Measurements from ENCODE around the gene CX3CR1.

GRCh38 chr3:39315420-39315819, 35.6 kb upstream of the CX3CR1 start:
- TF ChIP-seq SP1 (IDR thresholded peaks at IDR 0.05): no peak
- TF ChIP-seq, protein P1, sequence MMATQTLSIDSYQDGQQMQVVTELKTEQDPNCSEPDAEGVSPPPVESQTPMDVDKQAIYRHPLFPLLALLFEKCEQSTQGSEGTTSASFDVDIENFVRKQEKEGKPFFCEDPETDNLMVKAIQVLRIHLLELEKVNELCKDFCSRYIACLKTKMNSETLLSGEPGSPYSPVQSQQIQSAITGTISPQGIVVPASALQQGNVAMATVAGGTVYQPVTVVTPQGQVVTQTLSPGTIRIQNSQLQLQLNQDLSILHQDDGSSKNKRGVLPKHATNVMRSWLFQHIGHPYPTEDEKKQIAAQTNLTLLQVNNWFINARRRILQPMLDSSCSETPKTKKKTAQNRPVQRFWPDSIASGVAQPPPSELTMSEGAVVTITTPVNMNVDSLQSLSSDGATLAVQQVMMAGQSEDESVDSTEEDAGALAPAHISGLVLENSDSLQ (IDR thresholded peaks at IDR 0.05): no peak
- no peak for TF ChIP-seq HDGF (IDR thresholded peaks at IDR 0.05; ENCODE audit: borderline replicate concordance)
- TF ChIP-seq ARNT (IDR thresholded peaks at IDR 0.05): no peak
- TF ChIP-seq LEF1 (IDR thresholded peaks at IDR 0.05; ENCODE audit: borderline replicate concordance): no peak
- no peak for TF ChIP-seq FOXM1 (IDR thresholded peaks at IDR 0.05; ENCODE audit: borderline replicate concordance)
- no peak for TF ChIP-seq FOXA1 (IDR thresholded peaks at IDR 0.05)
- no peak for TF ChIP-seq TARDBP (IDR thresholded peaks at IDR 0.05)
- TF ChIP-seq CTBP1 (IDR thresholded peaks at IDR 0.05; ENCODE audit: borderline replicate concordance): no peak
- no peak for TF ChIP-seq ELF4 (IDR thresholded peaks at IDR 0.05)
